ENCODE measurements around the gene MAN2A1. TPM values are rescaled to one million over a fixed set of nuclear protein-coding genes. Genes with fewer than 3 reads are reported as not detected.

The MAN2A1 gene
- total and polyA plus RNA-seq, 2 experiments from 2014 or later = 32.5 to 129 TPM

GRCh38 chr5:109874108-109874507 is 184.4 kb downstream of the MAN2A1 start (continued):
- TF ChIP-seq CTCF (conservative IDR thresholded peaks at IDR 0.05; ENCODE audit: low read depth in 2 of 2) = no peak

- Histone ChIP-seq H3K9me2 (ENCODE audit: insufficient read depth) (0 out of 2 replicates have a peak, but pooled peaks cover 3% of the 10 kb centered on the region), H4K20me1 (replicated peaks; ENCODE audit: insufficient read depth) (no peaks in the 10 kb centered on the region), H3K79me2 (replicated peaks; ENCODE audit: insufficient read depth) (no peaks in the 10 kb centered on the region), H3K4me1 (ENCODE audit: insufficient read depth) (no peaks in the 10 kb centered on the region), H3K27me3 (ENCODE audit: insufficient read depth) (no peaks in the 10 kb centered on the region), H3K4me3 (no peak overlapping the region), H3K36me3 (ENCODE audit: insufficient read depth) (no peaks in the 10 kb centered on the region), H3F3A (replicated peaks; ENCODE audit: low read depth) (no peaks in the 10 kb centered on the region), H3K27ac (ENCODE audit: low read depth) (no peak overlapping the region), H3K4me2 (no peak overlapping the region), H2AFZ (no peak overlapping the region)
- Mint-ChIP-seq H3K27ac (no peak overlapping the region), H3K27me3 (ENCODE audit: insufficient read depth, low read depth, poor library complexity) (no peaks in the 10 kb centered on the region), H3K9me3 (no peaks in the 10 kb centered on the region), H3K4me3 (no peak overlapping the region), H3K4me1 (peaks cover 4% of the 10 kb centered on the region; the same call in 1 of the 3 replicates), H3K36me3 (ENCODE audit: low read depth) (no peaks in the 10 kb centered on the region)
- no peak for DNase-seq (ENCODE audit: low spot score)
- ATAC-seq = no peak
- TF ChIP-seq ZNF114 (CRISPR knock-in tag; IDR thresholded peaks at IDR 0.05) (no peak), ZNF462 (CRISPR knock-in tag; IDR thresholded peaks at IDR 0.05) (no peak), CTCF (conservative IDR thresholded peaks at IDR 0.05; ENCODE audit: low read depth in 2 of 2) (no peak), ZNF331 (CRISPR knock-in tag; IDR thresholded peaks at IDR 0.05; ENCODE audit: low read depth) (no peak), EZH2phosphoT487 (IDR thresholded peaks at IDR 0.05; ENCODE audit: unreplicated experiment) (no peak), STAT1 (IDR thresholded peaks at IDR 0.05; ENCODE audit: unreplicated experiment) (no peak), POLR2AphosphoS5 (IDR thresholded peaks at IDR 0.05; ENCODE audit: low read depth) (no peak), CREB1 (CRISPR knock-in tag; IDR thresholded peaks at IDR 0.05; ENCODE audit: low read depth) (no peak), ETS1 (IDR thresholded peaks at IDR 0.05) (no peak), JUNB (IDR thresholded peaks at IDR 0.05; ENCODE audit: unreplicated experiment) (no peak)
These were observed 186.5 kb downstream of the MAN2A1 start for GRCh38 chr5:109876030-109876725.
